Jurkat, Clone E6-1 (cell line): ENCODE measurements around the gene TNIP1.

Source experiments
- DNase-seq: peaks from one replicate; pipeline ENCODE4 v3.0.0-alpha.2; 2011; ENCODE audit warnings: low read depth, low spot score
- H3K4me3 ChIP-seq: 2 replicates; pipeline ENCODE4 v1.5.1; 2011; ENCODE audit warnings: mild to moderate bottlenecking, low read length, control low read depth, moderate library complexity

Gene TNIP1

GRCh38 chr5:151088986-151089385, 8.2 kb upstream of the TNIP1 start:
- H3K4me3 ChIP-seq, result no peak overlapping the region
- DNase-seq, result no peak

GRCh38 chr5:151087486-151087885, 6.7 kb upstream of the TNIP1 start:
- no peak for DNase-seq
- H3K4me3 ChIP-seq, result no peak overlapping the region

- H3K4me3 ChIP-seq, result no peak overlapping the region
- DNase-seq, result no peak
Observed at GRCh38 chr5:151086905-151087360, 6.1 kb upstream of the TNIP1 start.

GRCh38 chr5:151086192-151086869, 5.5 kb upstream of the TNIP1 start:
- H3K4me3 ChIP-seq, result no peak overlapping the region
- no peak for DNase-seq

- DNase-seq, result no peak
- no peak overlapping the region for H3K4me3 ChIP-seq
Observed at GRCh38 chr5:151085517-151086041, 4.7 kb upstream of the TNIP1 start.

- no peak for DNase-seq
Observed at GRCh38 chr5:151084363-151084762, 3.5 kb upstream of the TNIP1 start.

GRCh38 chr5:151083081-151083676, 2.3 kb upstream of the TNIP1 start:
- no peak for DNase-seq
- H3K4me3 ChIP-seq, result no peak overlapping the region

More at GRCh38 chr5:151084363-151084762, 3.5 kb upstream of the TNIP1 start:
- H3K4me3 ChIP-seq, result no peak overlapping the region

GRCh38 chr5:151082282-151082902, 1.6 kb upstream of the TNIP1 start:
- DNase-seq, result no peak

GRCh38 chr5:151081431-151082281, 822 bp upstream of the TNIP1 start:
- peak overlapping the region; percentile 84 for H3K4me3 ChIP-seq
- no peak for DNase-seq

More at GRCh38 chr5:151082282-151082902, 1.6 kb upstream of the TNIP1 start:
- no peak overlapping the region for H3K4me3 ChIP-seq

GRCh38 chr5:151079838-151080612, 809 bp downstream of the TNIP1 start:
- peak overlapping the region; percentile 84 for H3K4me3 ChIP-seq
- no peak for DNase-seq

- no peak overlapping the region for H3K4me3 ChIP-seq
- no peak for DNase-seq
Observed at GRCh38 chr5:151078490-151079262, 2.2 kb downstream of the TNIP1 start.

GRCh38 chr5:151077967-151078366, 2.9 kb downstream of the TNIP1 start:
- H3K4me3 ChIP-seq, result no peak overlapping the region
- DNase-seq, result no peak

GRCh38 chr5:151077419-151077818, 3.4 kb downstream of the TNIP1 start:
- H3K4me3 ChIP-seq, result no peak overlapping the region
- no peak for DNase-seq

- no peak for DNase-seq
- H3K4me3 ChIP-seq, result no peak overlapping the region
Observed at GRCh38 chr5:151076616-151077015, 4.2 kb downstream of the TNIP1 start.

GRCh38 chr5:151075698-151076331, 5.0 kb downstream of the TNIP1 start:
- DNase-seq, result no peak
- no peak overlapping the region for H3K4me3 ChIP-seq

- no peak for DNase-seq
- no peak overlapping the region for H3K4me3 ChIP-seq
Observed at GRCh38 chr5:151074557-151074956, 6.3 kb downstream of the TNIP1 start.

- H3K4me3 ChIP-seq, result no peak overlapping the region
- DNase-seq, result no peak
Observed at GRCh38 chr5:151073280-151073679, 7.6 kb downstream of the TNIP1 start.
